Stimulated activated CD8-positive, alpha-beta memory T cell treated with anti-CD3 and anti-CD28 coated beads, Interleukin-4, amount 100 ng/mL, for 4 hours (primary cell): ENCODE results near the gene CA6.
"Not testable (repeated sequence)": the region's sequence is repeated elsewhere in the genome, so short reads cannot be mapped to it uniquely, and the experiment has no call there.

Source experiments
- DNase-seq, 2 donors: peaks; one replicate each; pipeline ENCODE4 v3.0.0-alpha.2; 2020; ENCODE audit warnings: low read depth in 2 of 2, low spot score in 1 of 2

Gene CA6

DNA sequence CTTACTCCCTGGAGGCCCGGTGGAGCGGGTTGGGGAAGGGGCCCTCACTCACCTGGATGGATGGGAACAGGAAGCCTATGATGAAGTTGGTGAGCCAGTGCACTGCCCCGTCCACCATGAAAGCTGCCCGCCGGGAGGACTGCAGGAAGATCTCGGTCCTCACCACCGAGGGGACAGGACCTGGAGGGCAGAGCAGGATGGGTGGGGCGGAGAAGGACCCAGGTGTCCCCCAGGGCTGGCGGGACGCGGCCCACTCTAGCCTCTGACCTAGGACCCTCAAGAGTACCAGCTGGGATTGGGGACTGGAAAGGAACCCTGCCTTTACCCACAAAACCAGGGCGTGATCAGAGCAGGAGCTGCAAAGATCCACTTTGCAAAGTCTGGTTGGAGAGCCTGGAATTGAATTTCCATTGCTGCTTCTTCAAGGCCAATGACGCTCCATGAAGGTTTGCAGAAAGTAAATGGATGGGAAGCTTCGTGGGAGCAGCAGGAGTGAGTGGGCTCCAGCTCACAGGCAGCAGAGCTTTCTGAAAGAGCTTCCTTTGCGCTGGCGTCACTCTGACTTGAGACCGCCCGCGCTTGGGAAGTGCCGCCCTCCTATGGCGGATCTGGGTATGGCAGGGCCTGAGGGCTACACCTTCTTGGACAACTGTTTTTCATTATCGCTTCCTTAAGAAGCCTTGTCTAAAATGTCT is 59.2 kb downstream of the CA6 start:
- peak; percentile 58 to 74 for DNase-seq

DNA sequence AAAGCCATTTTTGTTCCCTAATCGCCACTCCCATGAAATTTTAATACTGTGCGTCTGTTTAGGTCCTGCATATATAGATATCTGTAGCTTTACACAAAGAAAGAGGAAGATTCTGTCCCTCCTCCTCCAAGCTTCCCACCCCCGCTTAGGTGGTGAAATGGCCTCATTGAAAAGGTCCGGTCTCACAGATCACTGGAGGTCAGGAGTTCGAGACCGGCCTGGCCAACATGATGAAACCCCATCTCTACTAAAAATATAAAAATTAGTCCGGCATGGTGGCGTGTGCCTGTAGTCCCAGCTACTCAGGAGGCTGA is 59.7 kb downstream of the CA6 start:
- no peak for DNase-seq

DNA sequence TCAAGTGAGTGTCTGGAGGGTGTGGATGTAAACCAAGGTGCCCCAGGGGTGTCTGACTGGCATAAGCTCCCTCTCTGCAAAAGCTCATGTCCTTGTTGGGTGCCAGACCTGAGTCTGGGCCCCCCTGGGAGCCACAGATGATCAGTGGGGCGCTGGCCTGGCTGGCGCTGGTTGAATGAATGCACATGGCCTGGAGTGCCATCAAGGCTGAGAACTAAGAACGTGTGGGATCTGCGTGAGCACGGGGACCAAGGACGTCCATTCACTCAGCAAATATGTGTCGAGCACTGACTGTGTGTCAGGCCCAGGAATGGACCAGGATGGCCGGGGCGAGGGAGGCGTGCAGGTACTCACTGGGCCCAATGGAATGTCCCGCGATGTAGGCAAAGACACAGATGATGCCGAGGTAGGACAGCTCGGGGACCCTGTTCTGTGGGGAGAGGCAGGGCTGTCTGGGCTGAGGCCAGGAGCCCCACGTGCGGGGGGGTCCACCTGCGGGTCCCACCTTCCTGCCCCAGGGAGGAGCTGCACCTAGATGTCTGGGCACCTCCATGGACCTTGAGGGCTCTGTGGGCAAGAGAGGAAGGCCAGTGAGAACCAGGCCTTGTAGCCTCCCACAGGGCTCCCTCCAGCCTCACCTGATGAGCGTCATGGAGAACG is 61.4 kb downstream of the CA6 start:
- no peak for DNase-seq

GRCh38 chr1:9008236-9008635 is 62.6 kb downstream of the CA6 start:
- no peak for DNase-seq

DNA sequence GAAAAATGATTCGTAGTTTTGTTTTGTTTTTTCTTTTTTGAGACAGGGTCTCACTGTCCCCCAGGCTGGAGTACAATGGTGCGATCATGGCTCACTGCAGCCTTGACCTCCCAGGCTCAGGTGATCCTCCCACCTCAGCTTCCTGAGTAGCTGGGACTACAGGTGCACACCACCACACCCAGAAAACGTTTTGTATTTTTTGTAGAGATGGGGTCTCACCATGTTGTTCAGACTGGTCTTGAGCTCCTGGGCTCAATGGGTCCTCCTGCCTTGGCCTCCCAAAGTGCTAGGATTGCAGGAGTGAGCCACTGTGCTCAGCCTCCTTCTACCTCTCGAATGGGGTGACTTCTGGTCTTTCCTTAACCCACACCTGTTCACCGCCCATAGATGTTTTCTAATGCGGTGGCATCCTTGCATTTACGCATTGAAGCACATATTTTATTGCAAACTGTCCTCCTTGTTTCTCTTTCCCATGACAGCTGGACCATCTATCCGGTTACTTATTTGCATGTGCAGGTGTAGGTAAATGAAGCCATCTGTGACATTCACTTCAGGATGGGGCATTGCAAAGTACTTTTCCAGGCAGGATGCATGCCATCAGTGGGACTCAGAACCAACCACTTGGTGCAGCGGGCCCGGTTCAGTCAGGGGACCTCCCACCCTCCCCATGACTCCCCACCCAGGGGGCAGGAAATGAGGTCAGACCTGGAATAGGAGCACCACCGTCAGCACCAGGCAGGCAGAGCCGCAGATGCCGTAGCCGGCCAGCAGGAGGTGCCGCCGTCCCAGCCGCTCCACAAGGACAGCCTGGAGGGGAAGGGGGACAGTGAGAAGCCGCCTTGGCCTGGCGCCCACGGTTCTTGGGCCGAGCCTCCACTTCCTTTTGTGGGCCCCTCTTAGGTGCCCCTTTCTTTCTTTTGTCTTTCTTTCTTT is 64.0 kb downstream of the CA6 start:
- no peak for DNase-seq

GRCh38 chr1:9010781-9011323 is 65.2 kb downstream of the CA6 start:
- no peak for DNase-seq

DNA sequence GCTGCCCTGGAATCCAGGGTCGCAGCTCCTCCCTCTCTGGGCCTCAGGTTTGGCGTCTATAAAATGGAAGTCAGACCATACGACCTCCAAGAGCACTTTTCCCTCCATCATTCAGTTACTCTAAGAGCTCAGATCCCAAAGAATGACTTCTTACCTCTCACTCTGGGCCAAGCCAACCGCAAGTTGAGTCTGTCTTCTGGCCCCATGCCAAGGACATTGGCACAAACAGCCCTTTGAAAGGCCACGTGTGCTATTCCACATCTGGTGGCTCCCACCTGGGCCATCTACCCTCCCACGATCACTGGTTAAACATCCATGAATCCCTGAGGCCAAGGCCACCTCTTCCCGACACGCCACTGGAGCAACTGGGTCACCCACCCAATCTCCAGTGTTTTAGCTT is 68.2 kb downstream of the CA6 start:
- no peak for DNase-seq

DNA sequence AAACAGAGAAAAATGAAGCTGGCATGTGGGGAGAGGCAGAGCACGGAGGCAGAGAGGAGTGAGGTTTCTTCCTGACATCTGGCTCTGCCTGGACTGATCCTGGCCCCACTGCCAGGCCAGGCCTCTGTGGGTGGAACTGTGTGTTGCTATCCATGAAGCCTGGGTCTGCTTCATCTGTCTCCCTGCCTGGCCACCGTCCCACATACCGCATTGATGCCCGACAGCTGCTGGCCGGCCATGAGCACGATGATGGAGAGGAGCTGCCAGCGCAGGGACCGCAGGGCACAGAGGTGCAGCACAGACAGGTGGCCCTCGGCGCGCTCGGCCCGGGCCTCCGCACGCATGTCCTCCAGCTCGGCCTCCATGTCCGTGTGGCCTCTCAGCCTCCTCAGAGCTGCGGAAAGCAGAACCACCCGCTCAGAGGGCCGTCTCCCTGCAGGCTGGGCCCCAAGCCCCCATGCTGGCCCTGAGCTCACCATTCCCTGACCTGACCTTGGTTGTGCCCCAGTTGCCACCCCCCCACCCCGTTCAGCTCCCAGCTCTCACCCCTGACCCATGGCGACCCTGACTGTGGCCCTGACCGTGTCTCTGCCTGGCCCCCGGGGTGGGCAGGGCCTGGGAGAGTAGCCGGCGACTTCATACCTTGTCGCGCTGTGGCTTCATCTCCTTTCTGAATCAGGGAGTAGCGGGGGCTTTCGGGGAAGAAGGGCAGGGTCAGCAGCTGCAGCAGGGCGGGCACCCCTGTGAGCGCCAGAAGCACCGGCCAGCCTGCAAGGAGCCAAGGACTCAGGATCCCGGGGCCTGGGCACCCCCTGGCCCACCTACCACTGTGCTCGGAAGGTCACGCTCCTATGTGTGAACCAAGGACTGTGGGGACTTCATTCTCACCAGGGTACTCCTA is 69.1 kb downstream of the CA6 start:
- DNase-seq, result no peak

GRCh38 chr1:9016455-9016854 is 70.8 kb downstream of the CA6 start:
- DNase-seq, result no peak

GRCh38 chr1:9018333-9018732 is 72.7 kb downstream of the CA6 start:
- no peak for DNase-seq

- DNase-seq, result no peak
Measured at GRCh38 chr1:9019896-9020295, 74.2 kb downstream of the CA6 start.

GRCh38 chr1:9020305-9020704 is 74.6 kb downstream of the CA6 start:
- DNase-seq, result no peak

DNA sequence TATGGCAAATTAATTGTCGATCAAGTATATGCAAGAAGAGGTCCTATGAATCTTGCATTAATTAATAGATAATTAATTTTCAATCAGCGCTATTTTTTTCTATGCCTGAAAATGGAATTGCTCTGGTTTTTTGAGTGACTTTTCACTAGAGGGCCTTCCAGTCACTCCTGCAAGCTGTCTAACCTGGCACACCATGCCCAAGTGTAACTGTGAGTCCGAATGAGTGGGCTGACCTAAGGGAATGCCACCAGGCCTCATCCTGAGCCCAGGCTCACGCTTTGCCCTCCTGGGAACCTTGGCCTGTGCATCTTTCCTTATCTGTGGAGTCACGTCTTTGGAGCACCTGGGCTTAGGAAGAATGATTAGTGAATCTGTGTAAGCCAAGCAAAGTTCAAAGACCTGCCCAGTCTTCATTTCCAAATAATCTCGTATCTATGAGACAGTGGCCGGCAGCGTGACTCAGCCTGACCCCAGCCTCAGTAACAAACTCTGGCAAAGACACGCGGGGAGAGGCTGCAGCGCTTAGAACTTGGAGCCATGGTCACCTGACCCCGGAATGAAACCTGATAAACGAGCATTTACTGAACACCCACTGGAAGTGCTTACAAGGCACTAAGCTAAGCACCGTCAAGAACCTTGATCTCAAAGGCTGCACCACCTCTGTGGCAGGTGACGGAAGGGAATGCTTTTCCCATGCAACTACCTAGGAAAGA is 76.5 kb downstream of the CA6 start:
- not testable (repeated sequence) for DNase-seq

- no peak for DNase-seq
Measured at GRCh38 chr1:9022773-9023172, 77.1 kb downstream of the CA6 start.
